Hepatocyte (in vitro differentiated cells): ENCODE data around the gene TEDC1. TPM values are rescaled to one million over a fixed set of nuclear protein-coding genes. Genes with fewer than 3 reads are reported as not detected.
A peak's percentile ranks its signal among the peaks of the same experiment; 100 is the strongest.

ENCODE experiments used
- DNase-seq: peaks from one replicate; pipeline ENCODE4 v3.0.0-alpha.2; 2016; ENCODE audit warnings: low spot score
- H2AFZ ChIP-seq: fragments of 200-600 bp; sonication (generic); 2 replicates; pipeline ENCODE4 v1.6.0; 2016; ENCODE audit warnings: antibody characterized with exemption, mild to moderate bottlenecking
- H3K27ac ChIP-seq: fragments of 200-600 bp; sonication (generic); 2 replicates; pipeline ENCODE4 v1.5.1; 2016; ENCODE audit warnings: mild to moderate bottlenecking
- H3K27me3 ChIP-seq: fragments of 200-600 bp; sonication (generic); 2 replicates; pipeline ENCODE4 v1.6.1; 2016
- H3K36me3 ChIP-seq: fragments of 200-600 bp; sonication (generic); replicated peaks from 2 replicates; pipeline ENCODE4 v1.5.1; 2016; ENCODE audit warnings: low read depth; ENCODE audit not compliant: insufficient read depth
- H3K4me1 ChIP-seq: fragments of 200-600 bp; sonication (generic); 2 replicates; pipeline ENCODE4 v1.5.1; 2016; ENCODE audit warnings: mild to moderate bottlenecking, moderate library complexity; ENCODE audit not compliant: insufficient read depth
- H3K4me2 ChIP-seq: fragments of 200-600 bp; sonication (generic); 2 replicates; pipeline ENCODE4 v1.6.0; 2016
- H3K4me3 ChIP-seq: fragments of 200-600 bp; sonication (generic); 2 replicates; pipeline ENCODE4 v1.5.1; 2016; ENCODE audit warnings: mild to moderate bottlenecking
- H3K79me2 ChIP-seq: fragments of 200-600 bp; sonication (generic); 2 replicates; pipeline ENCODE4 v1.6.0; 2017; ENCODE audit warnings: mild to moderate bottlenecking
- H3K9me2 ChIP-seq: fragments of 200-600 bp; sonication (generic); replicated peaks from 2 replicates; pipeline ENCODE4 v1.6.0; 2017; ENCODE audit warnings: mild to moderate bottlenecking; ENCODE audit not compliant: insufficient read depth
- H3K9me3 ChIP-seq: fragments of 200-600 bp; sonication (generic); 2 replicates; pipeline ENCODE4 v1.5.1; 2016; ENCODE audit warnings: low read depth, mild to moderate bottlenecking
- H4K20me1 ChIP-seq: fragments of 200-600 bp; sonication (generic); 2 replicates; pipeline ENCODE4 v1.6.0; 2016; ENCODE audit warnings: mild to moderate bottlenecking; ENCODE audit not compliant: insufficient read depth, poor library complexity, severe bottlenecking
- CTCF ChIP-seq: fragments of 200-600 bp; sonication (generic); IDR thresholded peaks from 2 replicates; pipeline ENCODE4 v1.5.1; 2016; ENCODE audit warnings: antibody characterized with exemption, mild to moderate bottlenecking; ENCODE audit not compliant: poor library complexity
- EZH2 ChIP-seq: fragments of 200-600 bp; sonication (generic); IDR thresholded peaks from 2 replicates; pipeline ENCODE4 v1.6.1; 2016; ENCODE audit warnings: antibody characterized with exemption, mild to moderate bottlenecking, borderline replicate concordance
- EZH2phosphoT487 ChIP-seq: fragments of 200-600 bp; sonication (generic); IDR thresholded peaks from one replicate; pipeline ENCODE4 v1.6.1; 2018; ENCODE audit warnings: antibody characterized with exemption, mild to moderate bottlenecking, low read depth, moderate library complexity; ENCODE audit not compliant: unreplicated experiment, severe bottlenecking
- WGBS: methylation state at CpG from one replicate; pipeline ENCODE4 v1.1.6; 2016; ENCODE audit warnings: low lambda C conversion rate; ENCODE audit errors: missing lambda C conversion rate; 5-methylcytosine and 5-hydroxymethylcytosine counted together
- polyA plus RNA-seq: library from polyadenylated mRNA; unstranded; fragments of >200 nt; fragmentation: Nextera tagmentation; extraction: Ambion mirVana; gene quantifications from 2 replicates; pipeline ENCODE4 v1.2.1, GENCODE V29; 2016
- total RNA-seq: library from RNA; depleted of rRNA; stranded (reverse); fragments of >200 nt; gene quantifications from 2 replicates; pipeline ENCODE4 v1.2.3, GENCODE V29; 2014

Gene TEDC1
- total and polyA plus RNA-seq, 2 experiments from 2014 or later, result 3.9 to 4.9 TPM

DNA sequence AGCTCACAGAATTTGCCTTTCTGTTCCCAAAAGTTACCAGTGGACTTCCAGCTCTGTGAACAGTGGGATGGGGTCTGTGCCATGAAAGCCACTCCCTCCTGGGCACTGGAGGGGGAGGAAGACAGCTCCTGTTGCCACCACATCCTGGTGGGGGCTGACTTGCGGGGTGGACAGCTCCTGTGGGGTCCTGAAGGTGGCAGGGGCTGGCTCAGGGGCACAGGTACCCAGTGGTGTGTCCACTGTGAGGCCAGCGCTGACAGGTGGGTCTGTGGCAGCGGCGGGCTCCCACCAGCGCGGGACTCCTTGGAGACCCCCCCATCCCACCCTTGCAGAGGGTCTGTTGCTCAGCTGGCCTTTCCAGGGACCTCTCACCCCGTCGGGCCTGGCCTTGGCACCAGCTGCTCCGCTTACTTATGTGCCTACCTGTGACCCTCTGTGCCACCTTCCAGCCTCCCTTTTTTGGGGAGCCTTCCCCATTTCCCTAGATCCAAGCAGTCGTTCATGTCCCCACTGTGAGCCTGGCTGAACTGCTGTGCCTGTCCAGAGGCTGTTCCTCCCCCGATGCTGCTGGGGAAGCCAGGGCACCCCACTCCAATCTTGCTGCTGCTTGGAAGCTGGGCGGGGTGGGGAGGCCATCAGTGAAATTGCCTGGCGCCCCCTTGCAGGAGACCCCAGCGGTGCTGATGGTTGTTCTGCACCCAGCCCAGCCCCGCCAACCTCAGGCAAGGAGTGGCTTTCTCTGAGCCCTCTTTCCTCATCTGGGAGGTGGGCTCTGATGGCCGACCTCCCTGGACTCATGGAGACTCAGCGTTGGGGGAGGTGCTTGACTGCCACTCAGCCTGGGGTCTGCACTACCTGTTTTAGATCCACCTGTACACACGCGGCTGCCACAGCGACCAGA is 2.2 kb downstream of the TEDC1 start:
- Histone ChIP-seq H3K9me3 (no peaks in the 10 kb centered on the region), H3K79me2 (no peaks in the 10 kb centered on the region), H3K4me2 (no peak overlapping the region), H3K4me1 (peaks cover 7% of the 10 kb centered on the region), H3K27me3 (no peaks in the 10 kb centered on the region), H3K9me2 (no peaks in the 10 kb centered on the region), H2AFZ (no peak overlapping the region), H3K4me3 (no peak overlapping the region), H3K27ac (no peak overlapping the region), H3K36me3 (no peaks in the 10 kb centered on the region), H4K20me1 (no peaks in the 10 kb centered on the region)
- TF ChIP-seq EZH2phosphoT487, result no peak
- TF ChIP-seq CTCF, result no peak
- no peak for TF ChIP-seq EZH2
- DNase-seq, result peak; percentile 7
- 85% methylated on average over 18 of the region's 20 CpGs for WGBS

- H2AFZ ChIP-seq, result no peak overlapping the region
- no peak overlapping the region for H3K27ac ChIP-seq
- H3K27me3 ChIP-seq, result no peaks in the 10 kb centered on the region
- no peaks in the 10 kb centered on the region for H4K20me1 ChIP-seq
- TF ChIP-seq CTCF, result no peak
- TF ChIP-seq EZH2phosphoT487, result no peak
- no peak for TF ChIP-seq EZH2
- no peaks in the 10 kb centered on the region for H3K36me3 ChIP-seq
- 86% methylated on average over 15 of the region's 16 CpGs for WGBS
- H3K79me2 ChIP-seq, result no peaks in the 10 kb centered on the region
- H3K9me3 ChIP-seq, result no peaks in the 10 kb centered on the region
- peak; percentile 2 for DNase-seq
- no peaks in the 10 kb centered on the region for H3K9me2 ChIP-seq
- no peak overlapping the region for H3K4me3 ChIP-seq
- H3K4me2 ChIP-seq, result no peak overlapping the region
- H3K4me1 ChIP-seq, result peaks cover 5% of the 10 kb centered on the region
Measured at GRCh38 chr14:105493921-105494605, 3.0 kb downstream of the TEDC1 start.

GRCh38 chr14:105494606-105494929 is 3.5 kb downstream of the TEDC1 start:
- TF ChIP-seq CTCF, result no peak
- TF ChIP-seq EZH2phosphoT487, result no peak
- TF ChIP-seq EZH2, result no peak
- Histone ChIP-seq H3K4me3 (no peak overlapping the region), H3K79me2 (no peaks in the 10 kb centered on the region), H3K36me3 (no peaks in the 10 kb centered on the region), H3K4me1 (no peaks in the 10 kb centered on the region), H3K9me2 (no peaks in the 10 kb centered on the region), H3K4me2 (no peak overlapping the region), H3K27me3 (no peaks in the 10 kb centered on the region), H2AFZ (no peak overlapping the region), H3K9me3 (no peaks in the 10 kb centered on the region), H3K27ac (no peak overlapping the region), H4K20me1 (no peaks in the 10 kb centered on the region)
- 94% methylated on average over 6 of the region's 6 CpGs for WGBS
- DNase-seq, result no peak
